Activated CD8-positive, alpha-beta memory T cell treated with anti-CD3 and anti-CD28 coated beads for 36 hours (primary cell): ENCODE results near the gene ITGB1. TPM values are rescaled to one million over a fixed set of nuclear protein-coding genes. Genes with fewer than 3 reads are reported as not detected.
"Not testable (repeated sequence)": the region's sequence is repeated elsewhere in the genome, so short reads cannot be mapped to it uniquely, and the experiment has no call there.

Experiments used
- CTCF ChIA-PET: fragments of 350-600 bp; sonication (Branson Sonifier 250); formaldehyde crosslinking; loops from one replicate; lab custom pipeline; 2021; ENCODE audit warnings: antibody characterized with exemption; lab: Charles Lee
- POLR2A ChIA-PET: fragments of 350-600 bp; sonication (Branson Sonifier 250); formaldehyde crosslinking; loops from one replicate; lab custom pipeline; 2021; ENCODE audit warnings: antibody characterized with exemption; lab: Charles Lee
- total RNA-seq, 2 experiments: library from RNA; stranded (reverse); gene quantifications; one replicate each; pipeline ENCODE4 v1.2.3, GENCODE V29; 2021

ITGB1 gene
- total RNA-seq, 2 experiments from 2014 or later, result 75.4 to 77.6 TPM

- CTCF ChIA-PET, result interaction anchor here (0.6 kb wide), 1 partner anchor 32 kb away, joined by 4 read pairs; no protein-coding TSS in a partner anchor
- POLR2A ChIA-PET, result not testable (repeated sequence)
Measured at GRCh38 chr10:32909970-32910369, 48.1 kb downstream of the ITGB1 start.

- CTCF ChIA-PET, result interaction anchor here (0.6 kb wide), 1 partner anchor 33 kb away, joined by 4 read pairs; no protein-coding TSS in a partner anchor
- POLR2A ChIA-PET, result no interaction called here
Measured at GRCh38 chr10:32909456-32909855, 48.6 kb downstream of the ITGB1 start.

- POLR2A ChIA-PET, result no interaction called here
- CTCF ChIA-PET, result no interaction called here
Measured at GRCh38 chr10:32906595-32906994, 51.4 kb downstream of the ITGB1 start.

GRCh38 chr10:32905466-32905865 lies 52.6 kb downstream of the ITGB1 start:
- ChIA-PET CTCF (no interaction called here), POLR2A (no interaction called here)

GRCh38 chr10:32901815-32902214 lies 56.2 kb downstream of the ITGB1 start:
- ChIA-PET CTCF (no interaction called here), POLR2A (no interaction called here)

GRCh38 chr10:32895200-32895968 lies 62.6 kb downstream of the ITGB1 start:
- CTCF ChIA-PET, POLR2A ChIA-PET: not testable (repeated sequence)

GRCh38 chr10:32893916-32894664 lies 63.9 kb downstream of the ITGB1 start:
- CTCF ChIA-PET, result no interaction called here
- POLR2A ChIA-PET, result no interaction called here

GRCh38 chr10:32893434-32893833 lies 64.6 kb downstream of the ITGB1 start:
- POLR2A ChIA-PET, result no interaction called here
- CTCF ChIA-PET, result no interaction called here

- ChIA-PET CTCF (interaction anchor here (0.6 kb wide), 1 partner anchor 138 kb away, joined by 3 read pairs; no protein-coding TSS in a partner anchor), POLR2A (no interaction called here)
Measured at GRCh38 chr10:32891261-32891660, 66.8 kb downstream of the ITGB1 start.

GRCh38 chr10:32890444-32890843 lies 67.6 kb downstream of the ITGB1 start:
- CTCF ChIA-PET, result interaction anchor here (0.5 kb wide), 1 partner anchor 513 kb away, joined by 3 read pairs; no protein-coding TSS in a partner anchor
- POLR2A ChIA-PET, result no interaction called here

GRCh38 chr10:32889631-32890212 lies 68.3 kb downstream of the ITGB1 start:
- ChIA-PET CTCF (no interaction called here), POLR2A (no interaction called here)

GRCh38 chr10:32888161-32888927 lies 69.7 kb downstream of the ITGB1 start:
- POLR2A ChIA-PET, result no interaction called here

GRCh38 chr10:32887481-32887880 lies 70.5 kb downstream of the ITGB1 start:
- CTCF ChIA-PET, result no interaction called here

More at GRCh38 chr10:32888161-32888927, 69.7 kb downstream of the ITGB1 start:
- CTCF ChIA-PET, result no interaction called here

GRCh38 chr10:32882076-32882475 lies 76.0 kb downstream of the ITGB1 start:
- CTCF ChIA-PET, result no interaction called here
- POLR2A ChIA-PET, result no interaction called here

More at GRCh38 chr10:32887481-32887880, 70.5 kb downstream of the ITGB1 start:
- POLR2A ChIA-PET, result no interaction called here

GRCh38 chr10:32878646-32879045 lies 79.4 kb downstream of the ITGB1 start:
- POLR2A ChIA-PET, result no interaction called here
- CTCF ChIA-PET, result no interaction called here

GRCh38 chr10:32877915-32878314 lies 80.1 kb downstream of the ITGB1 start:
- ChIA-PET CTCF (no interaction called here), POLR2A (no interaction called here)

GRCh38 chr10:32865170-32865569 lies 92.9 kb downstream of the ITGB1 start:
- CTCF ChIA-PET, result no interaction called here
- POLR2A ChIA-PET, result no interaction called here

GRCh38 chr10:32854435-32854834 lies 103.6 kb downstream of the ITGB1 start:
- POLR2A ChIA-PET, result no interaction called here
- CTCF ChIA-PET, result interaction anchor here (0.7 kb wide), 1 partner anchor 126 kb away, joined by 4 read pairs; no protein-coding TSS in a partner anchor

- POLR2A ChIA-PET, result no interaction called here
- CTCF ChIA-PET, result no interaction called here
Measured at GRCh38 chr10:32851301-32851700, 106.7 kb downstream of the ITGB1 start.
